KMS-11 (cell line): ENCODE results near the gene NELL2.
A peak's percentile ranks its signal among the peaks of the same experiment; 100 is the strongest.

Source experiments
- H2AFZ ChIP-seq: fragments of 200-600 bp; sonication (generic); 2 replicates; pipeline ENCODE4 v1.6.1; 2016; ENCODE audit warnings: antibody characterized with exemption, mixed run types, low read depth
- H3K27ac ChIP-seq: fragments of 200-600 bp; sonication (generic); 2 replicates; pipeline ENCODE4 v1.6.1; 2016; ENCODE audit warnings: mild to moderate bottlenecking, mixed run types
- H3K27me3 ChIP-seq: fragments of 200-600 bp; sonication (generic); 2 replicates; pipeline ENCODE4 v1.6.1; 2017; ENCODE audit warnings: mild to moderate bottlenecking, low read depth, mixed run types, moderate library complexity; ENCODE audit not compliant: insufficient read depth
- H3K36me3 ChIP-seq: fragments of 200-600 bp; sonication (generic); 2 replicates; pipeline ENCODE4 v1.6.1; 2017; ENCODE audit warnings: mild to moderate bottlenecking, mixed run types; ENCODE audit not compliant: insufficient read depth
- H3K4me1 ChIP-seq: fragments of 200-600 bp; sonication (generic); 2 replicates; pipeline ENCODE4 v1.6.1; 2016; ENCODE audit warnings: mild to moderate bottlenecking, low read depth, mixed run types; ENCODE audit not compliant: poor library complexity, severe bottlenecking
- H3K4me2 ChIP-seq: fragments of 200-600 bp; sonication (generic); 2 replicates; pipeline ENCODE4 v1.7.0; 2016; ENCODE audit warnings: mild to moderate bottlenecking, mixed run types
- H3K4me3 ChIP-seq: fragments of 200-600 bp; sonication (generic); IDR thresholded peaks from 2 replicates; pipeline ENCODE4 v1.6.1; 2017; ENCODE audit warnings: low read depth, low read length, mixed read lengths; ENCODE audit not compliant: insufficient read depth
- H3K79me2 ChIP-seq: fragments of 200-600 bp; sonication (generic); 2 replicates; pipeline ENCODE4 v1.6.1; 2016; ENCODE audit warnings: low read depth, mixed run types; ENCODE audit not compliant: insufficient read depth
- H3K9ac ChIP-seq: fragments of 200-600 bp; sonication (generic); 2 replicates; pipeline ENCODE4 v1.6.1; 2016; ENCODE audit warnings: mild to moderate bottlenecking, mixed run types
- H4K20me1 ChIP-seq: fragments of 200-600 bp; sonication (generic); 2 replicates; pipeline ENCODE4 v1.6.1; 2016; ENCODE audit warnings: mild to moderate bottlenecking, mixed run types; ENCODE audit not compliant: insufficient read depth
- TF ChIP-seq, protein P1 (sequence below): fragments of 200-600 bp; sonication (generic); conservative IDR thresholded peaks from 2 replicates; pipeline ENCODE4 v1.6.1; 2017; ENCODE audit warnings: low read depth, mild to moderate bottlenecking, antibody characterized with exemption, low read length, moderate library complexity, mixed read lengths

The NELL2 gene

DNA sequence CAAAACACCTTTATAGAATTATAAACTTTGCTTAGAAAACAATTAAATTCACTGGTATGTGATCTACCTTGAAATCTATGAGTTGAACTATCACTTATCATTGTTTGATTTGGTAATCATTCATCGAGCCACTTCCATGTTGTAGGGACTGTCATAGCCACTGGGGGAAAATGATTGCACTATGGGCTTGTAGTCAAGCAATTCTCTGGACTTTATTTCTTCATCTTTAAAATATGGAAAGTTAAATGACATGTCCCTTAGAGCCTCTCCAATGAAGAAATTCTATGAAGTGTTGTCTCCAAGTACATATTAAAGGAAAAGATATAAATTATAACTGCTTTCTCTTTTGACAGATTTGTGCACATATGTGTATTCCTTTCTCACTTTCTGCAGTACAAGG, 97.3 kb downstream of the NELL2 start:
- no peak overlapping the region for H3K4me2 ChIP-seq
- no peaks in the 10 kb centered on the region for H3K4me1 ChIP-seq
- H3K27ac ChIP-seq = no peak overlapping the region
- H3K4me3 ChIP-seq = no peak overlapping the region
- no peaks in the 10 kb centered on the region for H3K36me3 ChIP-seq
- TF ChIP-seq, protein P1, sequence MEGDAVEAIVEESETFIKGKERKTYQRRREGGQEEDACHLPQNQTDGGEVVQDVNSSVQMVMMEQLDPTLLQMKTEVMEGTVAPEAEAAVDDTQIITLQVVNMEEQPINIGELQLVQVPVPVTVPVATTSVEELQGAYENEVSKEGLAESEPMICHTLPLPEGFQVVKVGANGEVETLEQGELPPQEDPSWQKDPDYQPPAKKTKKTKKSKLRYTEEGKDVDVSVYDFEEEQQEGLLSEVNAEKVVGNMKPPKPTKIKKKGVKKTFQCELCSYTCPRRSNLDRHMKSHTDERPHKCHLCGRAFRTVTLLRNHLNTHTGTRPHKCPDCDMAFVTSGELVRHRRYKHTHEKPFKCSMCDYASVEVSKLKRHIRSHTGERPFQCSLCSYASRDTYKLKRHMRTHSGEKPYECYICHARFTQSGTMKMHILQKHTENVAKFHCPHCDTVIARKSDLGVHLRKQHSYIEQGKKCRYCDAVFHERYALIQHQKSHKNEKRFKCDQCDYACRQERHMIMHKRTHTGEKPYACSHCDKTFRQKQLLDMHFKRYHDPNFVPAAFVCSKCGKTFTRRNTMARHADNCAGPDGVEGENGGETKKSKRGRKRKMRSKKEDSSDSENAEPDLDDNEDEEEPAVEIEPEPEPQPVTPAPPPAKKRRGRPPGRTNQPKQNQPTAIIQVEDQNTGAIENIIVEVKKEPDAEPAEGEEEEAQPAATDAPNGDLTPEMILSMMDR = no peak
- no peaks in the 10 kb centered on the region for H4K20me1 ChIP-seq
- no peak overlapping the region for H2AFZ ChIP-seq
- no peaks in the 10 kb centered on the region for H3K79me2 ChIP-seq
- no peaks in the 10 kb centered on the region for H3K27me3 ChIP-seq
- H3K9ac ChIP-seq = no peak overlapping the region

DNA sequence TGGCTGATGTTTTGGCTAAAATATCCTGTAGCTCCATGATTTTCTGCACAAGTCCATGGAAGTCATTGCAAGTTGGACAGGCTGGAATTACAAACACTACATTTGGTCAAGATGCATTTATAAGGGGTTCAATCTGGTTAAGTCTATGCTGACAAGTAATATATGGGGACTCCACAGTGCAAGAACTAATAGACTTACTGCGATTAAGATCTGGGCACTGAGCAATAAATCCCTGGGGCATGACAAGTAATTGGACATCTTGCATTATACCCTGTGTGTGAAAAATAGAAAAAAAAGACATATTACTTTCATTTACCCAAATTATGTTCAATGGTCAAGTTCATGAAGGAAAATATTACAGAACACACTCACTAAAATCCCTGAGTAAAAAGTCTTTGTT, 99.1 kb downstream of the NELL2 start:
- H3K27me3 ChIP-seq = no peaks in the 10 kb centered on the region
- no peak overlapping the region for H2AFZ ChIP-seq
- TF ChIP-seq, protein P1 = no peak
- H3K36me3 ChIP-seq = no peaks in the 10 kb centered on the region
- H3K79me2 ChIP-seq = no peaks in the 10 kb centered on the region
- H3K27ac ChIP-seq = no peak overlapping the region
- no peak overlapping the region for H3K4me3 ChIP-seq
- no peak overlapping the region for H3K4me2 ChIP-seq
- no peaks in the 10 kb centered on the region for H4K20me1 ChIP-seq
- no peak overlapping the region for H3K9ac ChIP-seq
- H3K4me1 ChIP-seq = no peaks in the 10 kb centered on the region

DNA sequence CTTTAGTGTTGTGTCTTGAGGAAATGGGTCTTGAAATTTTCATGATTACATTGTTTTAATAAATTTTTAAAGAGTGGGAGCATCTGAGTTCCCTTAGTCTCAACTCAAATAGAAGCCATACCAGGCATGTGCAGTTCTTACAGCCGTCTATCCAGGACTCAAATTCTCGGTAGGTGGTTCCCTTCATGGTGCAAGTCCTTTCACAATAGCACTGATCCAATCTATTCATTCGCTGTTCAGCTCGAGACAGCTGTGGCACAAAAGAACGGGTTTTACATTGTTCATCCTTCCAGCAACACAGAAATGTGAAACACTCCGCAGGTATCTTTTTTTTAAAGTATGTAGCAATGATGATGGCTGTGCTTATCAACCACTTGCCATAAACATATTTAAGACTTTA, 100.2 kb downstream of the NELL2 start:
- Histone ChIP-seq H3K79me2 (no peaks in the 10 kb centered on the region), H3K36me3 (no peaks in the 10 kb centered on the region), H4K20me1 (no peaks in the 10 kb centered on the region), H3K4me3 (no peak overlapping the region), H3K4me1 (no peaks in the 10 kb centered on the region), H3K4me2 (no peak overlapping the region), H2AFZ (no peak overlapping the region), H3K27ac (no peak overlapping the region), H3K9ac (no peak overlapping the region), H3K27me3 (no peaks in the 10 kb centered on the region)
- TF ChIP-seq, protein P1 = no peak

DNA sequence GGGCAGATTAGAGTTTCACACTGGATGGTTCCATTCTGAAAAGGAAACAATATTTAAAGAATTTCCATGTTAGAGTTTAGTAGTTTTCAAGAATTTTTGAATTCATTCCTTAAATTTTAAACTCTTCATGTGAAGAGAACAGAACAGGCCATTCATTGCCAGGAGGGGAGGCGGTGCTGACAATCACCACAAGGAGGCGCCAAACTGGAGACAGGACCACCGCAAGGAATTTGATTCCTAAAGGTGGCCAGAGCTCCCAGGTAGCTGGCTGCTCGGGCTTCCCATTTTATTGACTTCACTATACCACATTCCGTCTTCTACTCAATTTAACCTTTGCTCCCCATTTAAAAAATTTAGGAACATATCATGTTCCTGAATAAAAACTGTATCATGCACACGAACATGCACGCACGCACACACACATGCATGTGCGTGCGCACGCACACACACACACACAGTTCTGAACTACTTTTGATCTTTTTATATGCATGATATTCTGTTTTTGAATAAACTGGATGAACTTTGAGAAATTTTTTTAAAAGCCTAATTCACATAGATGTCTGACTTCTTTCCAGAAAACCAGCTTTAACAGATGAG, 101.2 kb downstream of the NELL2 start:
- no peak overlapping the region for H3K4me3 ChIP-seq
- no peak overlapping the region for H2AFZ ChIP-seq
- H3K27ac ChIP-seq = no peak overlapping the region
- TF ChIP-seq, protein P1 = peak; percentile 78
- no peak overlapping the region for H3K4me2 ChIP-seq
- H4K20me1 ChIP-seq = no peaks in the 10 kb centered on the region
- H3K27me3 ChIP-seq = no peaks in the 10 kb centered on the region
- no peaks in the 10 kb centered on the region for H3K36me3 ChIP-seq
- H3K9ac ChIP-seq = no peak overlapping the region
- H3K79me2 ChIP-seq = no peaks in the 10 kb centered on the region
- no peaks in the 10 kb centered on the region for H3K4me1 ChIP-seq
